HG03520 (cell line): Measurements from ENCODE around the gene ADIPOQ.
"Not testable (repeated sequence)": the region's sequence is repeated elsewhere in the genome, so short reads cannot be mapped to it uniquely, and the experiment has no call there.

Experiments
- ATAC-seq: cut with Tn5 transposase; IDR thresholded peaks from one replicate; pipeline ENCODE4 v1.9.1; 2021; ENCODE audit warnings: mild to moderate bottlenecking, moderate library complexity; ENCODE audit not compliant: unreplicated experiment

The ADIPOQ gene

DNA sequence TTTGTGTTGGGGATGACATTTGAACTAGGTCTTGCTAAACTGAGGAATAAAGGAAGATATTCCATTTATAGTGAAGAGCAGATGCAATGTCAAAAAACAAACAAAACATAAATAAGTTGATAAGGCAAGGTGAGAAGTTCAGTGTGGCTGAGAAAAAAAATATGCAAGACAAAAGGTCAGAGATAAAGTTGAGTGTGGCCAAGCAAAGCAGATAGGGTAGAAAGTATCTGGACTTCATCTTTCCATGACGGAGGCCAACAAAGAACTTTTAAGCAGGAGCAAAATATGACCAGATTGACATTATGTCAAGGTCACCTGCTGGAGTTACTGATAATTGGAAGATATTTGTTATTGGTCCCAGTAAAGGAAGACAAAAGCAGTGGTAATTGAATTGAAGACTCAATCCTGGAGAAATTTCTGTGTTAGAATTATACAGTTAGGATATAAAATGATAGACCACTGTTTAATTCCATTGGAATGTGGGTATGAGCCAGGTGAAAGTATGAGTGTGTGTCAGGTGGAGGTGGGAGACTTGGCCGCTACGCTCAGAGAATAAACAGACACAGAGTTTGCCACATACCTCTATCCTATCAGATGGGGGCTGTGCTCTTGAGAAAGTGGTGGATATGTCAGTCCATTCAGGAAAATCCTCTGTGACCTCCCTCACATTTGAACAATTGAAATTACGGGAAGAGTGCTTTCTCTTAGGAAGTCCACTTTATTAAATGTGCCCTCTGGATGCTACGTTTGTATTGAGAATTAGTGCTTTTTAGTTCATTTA, 28.1 kb downstream of the ADIPOQ start:
- no peak for ATAC-seq

GRCh38 chr3:186871403-186871924, 29.0 kb downstream of the ADIPOQ start:
- ATAC-seq, result no peak

DNA sequence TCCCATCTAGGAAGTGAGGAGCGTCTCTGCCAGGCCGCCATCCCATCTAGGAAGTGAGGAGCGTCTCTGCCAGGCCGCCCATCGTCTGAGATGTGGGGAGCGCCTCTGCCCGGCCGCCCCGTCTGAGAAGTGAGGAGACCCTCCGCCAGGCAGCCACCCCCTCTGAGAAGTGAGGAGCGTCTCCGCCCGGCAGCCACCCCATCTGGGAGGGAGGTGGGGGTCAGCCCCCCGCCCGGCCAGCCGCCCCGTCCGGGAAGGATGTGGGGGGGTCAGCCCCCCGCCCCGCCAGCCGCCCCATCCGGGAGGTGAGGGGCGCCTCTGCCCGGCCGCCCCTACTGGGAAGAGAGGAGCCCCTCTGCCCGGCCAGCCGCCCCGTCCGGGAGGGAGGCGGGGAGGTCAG, 31.3 kb downstream of the ADIPOQ start:
- not testable (repeated sequence) for ATAC-seq

DNA sequence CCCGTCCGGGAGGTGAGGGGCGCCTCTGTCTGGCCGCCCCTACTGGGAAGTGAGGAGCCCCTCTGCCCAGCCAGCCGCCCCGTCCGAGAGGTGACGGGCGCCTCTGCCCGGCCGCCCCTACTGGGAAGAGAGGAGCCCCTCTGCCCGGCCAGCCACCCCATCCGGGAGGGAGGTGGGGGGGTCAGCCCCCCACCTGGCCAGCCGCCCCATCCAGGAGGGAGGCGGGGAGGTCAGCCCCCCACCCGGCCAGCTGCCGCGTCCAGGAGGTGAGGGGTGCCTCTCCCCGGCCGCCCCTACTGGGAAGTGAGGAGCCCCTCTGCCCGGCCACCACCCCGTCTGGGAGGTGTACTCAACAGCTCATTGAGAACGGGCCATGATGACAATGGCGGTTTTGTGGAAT, 31.7 kb downstream of the ADIPOQ start:
- not testable (repeated sequence) for ATAC-seq

GRCh38 chr3:186874841-186875240, 32.3 kb downstream of the ADIPOQ start:
- ATAC-seq, result not testable (repeated sequence)

DNA sequence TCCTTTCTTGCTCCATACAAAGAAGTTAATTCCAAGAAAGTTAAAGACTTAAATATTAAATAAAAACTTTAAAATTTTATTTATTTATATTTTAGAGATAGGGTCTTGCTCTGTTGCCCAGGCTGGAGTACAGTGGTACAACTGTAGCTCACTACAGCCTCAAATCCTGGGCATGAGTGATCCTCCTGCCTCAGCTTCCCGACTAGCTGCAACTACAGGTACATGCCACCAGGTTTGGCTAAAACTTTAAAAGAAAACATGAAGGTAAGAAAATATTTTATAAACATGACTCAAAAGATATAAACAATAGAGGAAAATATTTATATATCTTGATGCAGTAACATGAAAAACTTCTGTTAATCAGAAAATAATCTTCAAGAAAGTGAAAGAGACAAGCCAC, 33.2 kb downstream of the ADIPOQ start:
- no peak for ATAC-seq

DNA sequence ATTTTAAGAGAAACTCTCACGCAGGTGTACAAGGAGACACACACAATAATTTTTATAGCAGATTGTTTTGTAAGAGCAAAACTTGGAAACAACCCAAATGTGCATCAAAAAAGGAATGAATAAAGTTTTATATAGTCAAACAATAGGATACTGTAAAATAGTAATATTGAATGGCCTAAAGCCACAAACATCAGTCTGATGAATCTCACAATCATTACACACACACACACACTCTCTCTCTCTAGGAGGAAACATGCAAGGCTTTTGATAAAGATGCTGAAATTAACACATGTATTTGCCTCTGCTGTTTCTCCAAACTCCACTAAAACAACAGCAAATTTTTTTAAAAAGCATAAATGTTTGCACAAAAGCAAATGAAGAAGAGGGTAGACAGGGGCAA, 37.3 kb downstream of the ADIPOQ start:
- no peak for ATAC-seq

- no peak for ATAC-seq
These were observed 37.9 kb downstream of the ADIPOQ start for GRCh38 chr3:186880406-186880805.

- no peak for ATAC-seq
These were observed 39.6 kb downstream of the ADIPOQ start for GRCh38 chr3:186882150-186882524.

GRCh38 chr3:186882881-186883685, 40.6 kb downstream of the ADIPOQ start:
- no peak for ATAC-seq

DNA sequence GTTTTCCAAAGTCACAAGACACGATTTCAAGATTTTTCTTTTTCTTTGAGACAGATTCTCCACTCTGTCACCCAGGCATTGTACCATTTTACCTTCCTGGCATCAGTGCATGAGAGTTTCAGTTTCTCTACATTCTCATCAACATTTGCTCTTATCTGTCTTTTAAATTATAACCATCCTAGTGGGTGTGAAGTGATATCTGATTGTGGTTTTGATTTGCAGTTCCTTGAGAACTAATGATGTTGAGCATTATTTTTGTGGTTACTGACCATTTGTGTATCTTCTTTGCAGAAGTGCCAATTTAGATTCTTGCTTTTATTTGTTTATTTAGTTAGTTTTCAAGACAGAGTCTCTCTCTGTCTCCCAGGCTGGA, 41.2 kb downstream of the ADIPOQ start:
- ATAC-seq, result no peak

- ATAC-seq, result not testable (repeated sequence)
These were observed 42.4 kb downstream of the ADIPOQ start for GRCh38 chr3:186884868-186885267.

GRCh38 chr3:186886202-186886981, 43.9 kb downstream of the ADIPOQ start:
- ATAC-seq, result no peak

- not testable (repeated sequence) for ATAC-seq
These were observed 45.0 kb downstream of the ADIPOQ start for GRCh38 chr3:186887507-186887938.

- ATAC-seq, result no peak
These were observed 46.1 kb downstream of the ADIPOQ start for GRCh38 chr3:186888569-186888968.

GRCh38 chr3:186889698-186890097, 47.2 kb downstream of the ADIPOQ start:
- not testable (repeated sequence) for ATAC-seq

GRCh38 chr3:186890911-186891310, 48.4 kb downstream of the ADIPOQ start:
- no peak for ATAC-seq

DNA sequence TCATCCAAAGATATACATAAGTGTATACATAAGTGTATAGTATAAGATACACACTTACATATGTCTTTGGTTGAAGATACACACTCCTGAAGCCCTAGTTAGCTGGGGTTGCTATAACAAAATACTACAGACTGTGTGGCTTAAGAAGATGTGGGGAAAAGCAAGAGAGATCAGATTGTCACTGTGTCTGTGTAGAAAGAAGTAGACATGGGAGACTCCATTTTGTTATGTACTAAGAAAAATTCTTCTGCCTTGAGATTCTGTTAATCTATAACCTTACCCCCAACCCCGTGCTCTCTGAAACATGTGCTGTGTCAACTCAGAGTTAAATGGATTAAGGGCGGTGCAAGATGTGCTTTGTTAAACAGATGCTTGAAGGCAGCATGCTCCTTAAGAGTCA, 50.6 kb downstream of the ADIPOQ start:
- ATAC-seq, result not testable (repeated sequence)

GRCh38 chr3:186895406-186895805, 52.9 kb downstream of the ADIPOQ start:
- no peak for ATAC-seq

- ATAC-seq, result no peak
These were observed 53.5 kb downstream of the ADIPOQ start for GRCh38 chr3:186896006-186896405.

GRCh38 chr3:186896875-186897274, 54.4 kb downstream of the ADIPOQ start:
- no peak for ATAC-seq
